ENCODE results near the gene LRRC1.

- TF ChIP-seq SP3 (tag by site-specific recombination; IDR thresholded peaks at IDR 0.05) (no peak), KLF9 (tag by site-specific recombination; IDR thresholded peaks at IDR 0.05; ENCODE audit: low read depth) (no peak), ZNF510 (tag by site-specific recombination; IDR thresholded peaks at IDR 0.05; ENCODE audit: insufficient replicate concordance) (no peak), ZNF561 (tag by site-specific recombination; IDR thresholded peaks at IDR 0.05; ENCODE audit: borderline replicate concordance) (no peak), ZNF549 (tag by site-specific recombination; IDR thresholded peaks at IDR 0.05) (no peak), MYNN (tag by site-specific recombination; IDR thresholded peaks at IDR 0.05; ENCODE audit: borderline replicate concordance) (no peak)
- TF ChIP-seq, protein P1, sequence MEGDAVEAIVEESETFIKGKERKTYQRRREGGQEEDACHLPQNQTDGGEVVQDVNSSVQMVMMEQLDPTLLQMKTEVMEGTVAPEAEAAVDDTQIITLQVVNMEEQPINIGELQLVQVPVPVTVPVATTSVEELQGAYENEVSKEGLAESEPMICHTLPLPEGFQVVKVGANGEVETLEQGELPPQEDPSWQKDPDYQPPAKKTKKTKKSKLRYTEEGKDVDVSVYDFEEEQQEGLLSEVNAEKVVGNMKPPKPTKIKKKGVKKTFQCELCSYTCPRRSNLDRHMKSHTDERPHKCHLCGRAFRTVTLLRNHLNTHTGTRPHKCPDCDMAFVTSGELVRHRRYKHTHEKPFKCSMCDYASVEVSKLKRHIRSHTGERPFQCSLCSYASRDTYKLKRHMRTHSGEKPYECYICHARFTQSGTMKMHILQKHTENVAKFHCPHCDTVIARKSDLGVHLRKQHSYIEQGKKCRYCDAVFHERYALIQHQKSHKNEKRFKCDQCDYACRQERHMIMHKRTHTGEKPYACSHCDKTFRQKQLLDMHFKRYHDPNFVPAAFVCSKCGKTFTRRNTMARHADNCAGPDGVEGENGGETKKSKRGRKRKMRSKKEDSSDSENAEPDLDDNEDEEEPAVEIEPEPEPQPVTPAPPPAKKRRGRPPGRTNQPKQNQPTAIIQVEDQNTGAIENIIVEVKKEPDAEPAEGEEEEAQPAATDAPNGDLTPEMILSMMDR (tag by site-specific recombination; IDR thresholded peaks at IDR 0.05) = no peak
Measured at GRCh38 chr6:53813801-53814200, 19.0 kb downstream of the LRRC1 start.

Data from HEK293 (cell line).